GM12874 (cell line): Measurements from ENCODE around the gene TMEM131L.

Experiments used
- TF ChIP-seq, protein P1 (sequence below): IDR thresholded peaks from 2 replicates; pipeline ENCODE4 v1.5.1; 2011; ENCODE audit warnings: low read depth, mild to moderate bottlenecking, control low read depth, low read length, moderate library complexity; ENCODE audit not compliant: insufficient read depth

Gene TMEM131L

DNA sequence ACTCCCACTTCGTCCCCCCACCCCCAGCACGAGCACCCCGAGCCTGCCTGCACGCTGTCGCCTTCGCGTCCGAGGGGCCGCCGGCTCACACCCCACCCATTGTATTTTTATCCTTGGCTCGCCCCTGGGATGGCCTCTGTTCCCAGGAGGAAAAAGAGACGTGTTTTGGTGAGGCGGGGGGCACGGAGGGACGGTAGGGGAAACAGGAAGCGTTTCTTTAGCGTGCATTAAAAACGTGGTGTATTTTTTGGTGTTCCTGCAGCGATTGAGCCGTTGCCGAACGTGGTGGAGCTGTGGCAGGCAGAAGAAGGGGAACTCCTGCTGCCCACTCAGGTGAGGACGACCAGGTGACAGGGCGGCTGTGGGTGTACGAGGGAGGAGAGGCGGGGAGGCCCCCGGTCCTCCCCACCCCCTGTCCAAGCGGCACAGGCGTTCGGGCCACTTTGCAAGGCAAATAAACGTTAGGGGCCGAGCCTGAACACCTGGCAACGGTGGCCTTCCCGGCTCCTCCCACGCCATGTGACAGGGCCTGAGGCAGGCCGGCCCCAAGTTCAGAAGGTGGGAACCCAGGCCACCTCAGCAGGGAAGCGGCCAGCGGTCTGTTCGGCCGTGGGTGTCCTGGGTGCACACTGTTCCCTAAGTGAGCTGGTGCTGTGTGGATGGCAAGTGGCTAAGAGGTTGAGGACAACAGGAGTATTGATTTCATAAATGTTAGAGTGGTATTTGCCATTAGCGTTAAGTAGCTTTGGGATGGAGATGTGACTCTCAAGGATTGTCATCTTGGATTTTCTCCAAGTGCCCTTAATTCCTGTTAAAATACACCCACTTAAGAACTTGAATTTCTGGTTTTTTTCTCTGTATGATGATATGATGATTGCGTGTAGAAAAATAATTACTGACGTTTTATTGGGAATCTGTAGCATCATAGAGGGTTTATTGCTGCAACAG is 1.1 kb downstream of the TMEM131L start:
- TF ChIP-seq, protein P1, sequence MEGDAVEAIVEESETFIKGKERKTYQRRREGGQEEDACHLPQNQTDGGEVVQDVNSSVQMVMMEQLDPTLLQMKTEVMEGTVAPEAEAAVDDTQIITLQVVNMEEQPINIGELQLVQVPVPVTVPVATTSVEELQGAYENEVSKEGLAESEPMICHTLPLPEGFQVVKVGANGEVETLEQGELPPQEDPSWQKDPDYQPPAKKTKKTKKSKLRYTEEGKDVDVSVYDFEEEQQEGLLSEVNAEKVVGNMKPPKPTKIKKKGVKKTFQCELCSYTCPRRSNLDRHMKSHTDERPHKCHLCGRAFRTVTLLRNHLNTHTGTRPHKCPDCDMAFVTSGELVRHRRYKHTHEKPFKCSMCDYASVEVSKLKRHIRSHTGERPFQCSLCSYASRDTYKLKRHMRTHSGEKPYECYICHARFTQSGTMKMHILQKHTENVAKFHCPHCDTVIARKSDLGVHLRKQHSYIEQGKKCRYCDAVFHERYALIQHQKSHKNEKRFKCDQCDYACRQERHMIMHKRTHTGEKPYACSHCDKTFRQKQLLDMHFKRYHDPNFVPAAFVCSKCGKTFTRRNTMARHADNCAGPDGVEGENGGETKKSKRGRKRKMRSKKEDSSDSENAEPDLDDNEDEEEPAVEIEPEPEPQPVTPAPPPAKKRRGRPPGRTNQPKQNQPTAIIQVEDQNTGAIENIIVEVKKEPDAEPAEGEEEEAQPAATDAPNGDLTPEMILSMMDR: no peak

DNA sequence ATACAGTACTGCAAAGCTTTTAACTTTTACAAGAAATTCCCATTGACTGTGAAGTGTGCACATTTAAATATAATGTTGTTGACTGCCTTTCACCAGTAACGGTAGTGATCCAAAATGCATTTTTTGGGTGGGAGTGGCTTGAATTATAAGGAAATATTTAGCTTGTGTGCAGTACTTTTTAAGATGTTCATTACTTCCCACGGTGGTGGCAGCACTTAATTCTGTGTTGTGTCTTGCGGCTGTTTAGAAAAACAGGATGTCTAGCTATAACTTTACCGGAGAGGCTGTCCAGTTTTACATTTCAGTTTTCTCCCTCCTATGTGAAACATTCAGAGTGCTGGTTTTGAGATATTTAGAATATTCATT is 1.7 kb downstream of the TMEM131L start:
- TF ChIP-seq, protein P1: no peak

DNA sequence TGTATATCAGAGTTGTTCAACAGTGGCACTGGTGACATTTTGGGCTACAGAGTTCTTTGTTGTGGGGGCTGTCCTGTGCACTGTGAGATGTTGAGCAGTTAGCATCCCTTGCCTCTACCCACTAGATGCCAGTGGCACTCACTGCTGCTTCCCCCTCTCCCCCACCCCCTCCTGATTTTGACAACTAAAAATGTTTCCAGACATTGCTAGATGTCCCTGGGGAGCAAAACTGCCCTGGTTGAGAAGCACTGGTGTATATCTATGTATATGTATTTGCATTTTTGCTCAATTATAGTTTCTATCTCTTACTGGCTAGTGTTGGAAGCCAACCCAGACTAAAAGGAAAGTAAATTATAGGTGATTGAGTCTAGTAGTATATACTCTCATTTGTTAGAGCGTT is 2.4 kb downstream of the TMEM131L start:
- TF ChIP-seq, protein P1: no peak

DNA sequence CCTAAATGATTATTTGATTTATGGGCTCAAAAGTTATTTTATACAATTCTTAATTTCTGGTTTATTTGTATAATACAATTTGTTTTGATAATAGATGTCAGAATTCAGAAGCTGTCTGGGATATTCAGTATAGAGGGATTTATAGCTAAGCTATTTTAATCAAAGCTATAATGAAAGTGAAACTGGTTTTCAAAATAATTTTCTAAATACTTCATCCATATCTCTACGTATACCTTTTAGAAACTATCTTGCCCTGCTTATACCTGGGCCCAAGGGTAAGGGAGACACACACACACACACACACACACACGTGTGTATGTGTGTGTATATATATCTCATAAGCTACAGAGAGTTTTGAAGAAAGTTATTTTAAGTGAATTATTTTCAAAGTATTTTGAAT is 2.9 kb downstream of the TMEM131L start:
- TF ChIP-seq, protein P1: no peak

DNA sequence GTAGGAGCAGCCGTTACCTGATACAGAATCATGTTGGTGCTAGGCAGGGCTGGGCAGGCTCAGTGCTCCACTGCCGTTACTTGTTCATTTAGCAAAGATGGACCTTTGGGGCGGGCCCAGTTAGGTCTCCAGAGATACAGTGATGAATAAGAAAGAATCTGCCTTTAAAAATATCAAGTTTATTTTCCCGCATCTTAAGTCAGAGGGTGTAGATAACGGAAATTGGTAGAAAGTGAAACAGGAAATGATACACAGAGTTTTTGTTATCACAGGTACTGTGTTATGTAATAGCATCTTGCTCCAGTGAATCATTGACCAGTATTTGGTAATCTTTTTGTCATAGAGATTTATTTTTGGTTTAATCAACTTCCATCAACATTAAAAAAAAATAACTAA is 5.5 kb downstream of the TMEM131L start:
- TF ChIP-seq, protein P1: no peak

DNA sequence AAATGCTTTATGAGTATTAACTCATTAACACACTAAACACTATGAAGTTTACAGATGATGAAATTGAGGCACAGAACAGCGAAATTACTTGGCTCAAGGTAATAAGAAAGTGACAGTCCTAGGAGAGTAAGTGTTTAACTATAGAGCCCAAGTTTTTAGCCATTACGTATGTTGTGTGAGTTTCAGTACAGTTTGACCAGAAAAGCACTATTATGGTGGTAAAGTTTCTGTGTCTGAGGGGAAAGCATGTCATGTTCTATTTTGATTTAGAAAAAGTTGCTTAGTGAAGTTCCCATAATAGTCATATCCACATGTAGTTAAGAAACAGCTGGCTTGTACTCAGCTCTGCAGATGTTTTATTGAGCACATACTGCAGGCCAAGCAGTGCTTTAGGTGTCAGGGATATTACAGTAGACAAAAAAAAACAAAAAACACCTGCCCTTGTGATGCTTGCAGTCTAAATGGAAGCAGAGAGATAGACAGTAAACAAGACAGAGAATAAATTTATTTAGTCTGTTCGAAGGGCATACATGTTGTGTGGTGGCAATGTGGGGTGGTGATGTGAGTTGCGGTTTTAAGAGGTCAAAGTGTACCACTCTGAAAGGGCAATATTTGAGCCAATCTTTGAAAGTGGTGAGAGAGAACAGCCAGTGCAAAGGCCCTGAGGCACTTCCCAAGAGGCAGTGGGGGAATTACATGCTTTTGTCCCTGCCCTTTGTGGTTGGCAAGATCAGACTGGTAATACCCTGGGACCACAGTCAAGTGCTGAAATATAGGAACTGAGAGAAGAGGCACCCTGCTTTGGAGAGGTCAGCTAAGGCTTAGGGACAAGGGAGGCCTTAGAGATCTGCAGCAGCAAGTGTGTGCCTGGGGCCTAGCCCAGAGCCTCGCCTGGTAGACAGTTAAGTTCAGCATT is 6.2 kb downstream of the TMEM131L start:
- TF ChIP-seq, protein P1: no peak

DNA sequence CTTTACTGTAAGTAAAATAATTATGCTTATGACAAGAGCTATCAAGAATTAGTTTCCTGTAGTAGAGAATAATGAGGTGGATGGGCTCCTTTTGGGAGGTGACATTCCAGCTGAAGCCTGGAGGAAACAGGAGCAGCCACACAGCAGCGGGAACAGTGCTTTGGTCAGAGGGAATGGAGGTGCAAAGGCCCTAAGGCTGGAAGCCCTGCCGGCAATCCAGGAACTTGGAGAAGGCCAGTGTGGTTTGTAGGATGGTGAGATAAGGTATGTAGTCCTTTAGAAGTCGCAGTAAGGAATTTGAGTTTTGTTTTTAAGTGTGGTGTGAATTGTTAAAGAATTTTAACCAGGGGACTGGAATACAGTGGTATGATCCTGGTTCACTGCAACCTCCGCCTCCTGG is 8.1 kb downstream of the TMEM131L start:
- TF ChIP-seq, protein P1: no peak
